ENCODE data around the gene LEFTY2.
"Not testable (repeated sequence)": the region's sequence is repeated elsewhere in the genome, so short reads cannot be mapped to it uniquely, and the experiment has no call there.

LEFTY2 gene

GRCh38 chr1:225933072-225933471 is 7.9 kb downstream of the LEFTY2 start:
- no peaks in the 10 kb centered on the region for H3K4me1 ChIP-seq (ENCODE audit: control insufficient read depth in 5 of 5, insufficient read depth in 5 of 5, low read length in 5 of 5)
- H3K27ac ChIP-seq (ENCODE audit: low read depth, low read length) = no peak overlapping the region
- H3K27me3 ChIP-seq (ENCODE audit: control insufficient read depth in 5 of 5, insufficient read depth in 4 of 5, low read length in 5 of 5) = no peaks in the 10 kb centered on the region
- H3K36me3 ChIP-seq (ENCODE audit: control insufficient read depth in 5 of 5, insufficient read depth in 5 of 5, low read length in 5 of 5) = no peaks in the 10 kb centered on the region
- no peak overlapping the region for H3K4me3 ChIP-seq (ENCODE audit: low read depth in 1 of 5, low read length in 5 of 5)
- no peaks in the 10 kb centered on the region for H3K9me3 ChIP-seq (ENCODE audit: control insufficient read depth in 5 of 5, low read length in 5 of 5)
- H3K9ac ChIP-seq (ENCODE audit: low read length in 5 of 5) = no peak overlapping the region

GRCh38 chr1:225931270-225932136 is 9.5 kb downstream of the LEFTY2 start:
- no peaks in the 10 kb centered on the region for H3K36me3 ChIP-seq (ENCODE audit: control insufficient read depth in 5 of 5, insufficient read depth in 5 of 5, low read length in 5 of 5)
- H3K9ac ChIP-seq (ENCODE audit: low read length in 5 of 5) = no peak overlapping the region
- no peak overlapping the region for H3K27ac ChIP-seq (ENCODE audit: low read depth, low read length)
- H3K4me3 ChIP-seq (ENCODE audit: low read depth in 1 of 5, low read length in 5 of 5) = no peak overlapping the region
- no peaks in the 10 kb centered on the region for H3K4me1 ChIP-seq (ENCODE audit: control insufficient read depth in 5 of 5, insufficient read depth in 5 of 5, low read length in 5 of 5)
- H3K9me3 ChIP-seq (ENCODE audit: control insufficient read depth in 5 of 5, low read length in 5 of 5) = no peaks in the 10 kb centered on the region
- H3K27me3 ChIP-seq (ENCODE audit: control insufficient read depth in 5 of 5, insufficient read depth in 4 of 5, low read length in 5 of 5) = no peaks in the 10 kb centered on the region

- H3K27ac ChIP-seq (ENCODE audit: low read depth, low read length) = no peak overlapping the region
- no peaks in the 10 kb centered on the region for H3K9me3 ChIP-seq (ENCODE audit: control insufficient read depth in 5 of 5, low read length in 5 of 5)
Measured at GRCh38 chr1:225930566-225930965, 10.5 kb downstream of the LEFTY2 start.

DNA sequence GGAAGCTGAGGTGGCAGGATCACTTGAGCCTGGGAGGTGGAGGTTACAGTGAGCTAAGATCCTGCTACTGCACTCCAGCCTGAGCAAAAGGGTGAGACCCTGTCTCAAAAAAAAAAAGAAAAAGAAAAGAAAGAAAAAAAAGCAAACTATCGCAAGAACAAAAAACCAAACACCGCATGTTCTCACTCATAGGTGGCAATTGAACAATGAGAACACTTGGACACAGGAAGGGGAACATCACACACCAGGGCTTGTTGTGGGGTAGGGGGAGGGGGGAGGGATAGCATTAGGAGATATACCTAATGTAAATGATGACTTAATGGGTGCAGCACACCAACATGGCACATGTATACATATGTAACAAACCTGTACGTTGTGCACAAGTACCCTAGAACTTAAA is 11.6 kb downstream of the LEFTY2 start:
- H3K27ac ChIP-seq (ENCODE audit: low read depth, low read length); H3K9me3 ChIP-seq (ENCODE audit: control insufficient read depth in 5 of 5, low read length in 5 of 5); H3K9ac ChIP-seq (ENCODE audit: low read length in 5 of 5); H3K4me3 ChIP-seq (ENCODE audit: low read depth in 1 of 5, low read length in 5 of 5); H3K4me1 ChIP-seq (ENCODE audit: control insufficient read depth in 5 of 5, insufficient read depth in 5 of 5, low read length in 5 of 5); H3K27me3 ChIP-seq (ENCODE audit: control insufficient read depth in 5 of 5, insufficient read depth in 4 of 5, low read length in 5 of 5); H3K36me3 ChIP-seq (ENCODE audit: control insufficient read depth in 5 of 5, insufficient read depth in 5 of 5, low read length in 5 of 5): not testable (repeated sequence)

More at GRCh38 chr1:225930566-225930965, 10.5 kb downstream of the LEFTY2 start:
- Histone ChIP-seq H3K9ac (ENCODE audit: low read length in 5 of 5) (no peak overlapping the region), H3K4me3 (ENCODE audit: low read depth in 1 of 5, low read length in 5 of 5) (no peak overlapping the region), H3K27me3 (ENCODE audit: control insufficient read depth in 5 of 5, insufficient read depth in 4 of 5, low read length in 5 of 5) (no peaks in the 10 kb centered on the region), H3K4me1 (ENCODE audit: control insufficient read depth in 5 of 5, insufficient read depth in 5 of 5, low read length in 5 of 5) (no peaks in the 10 kb centered on the region), H3K36me3 (ENCODE audit: control insufficient read depth in 5 of 5, insufficient read depth in 5 of 5, low read length in 5 of 5) (no peaks in the 10 kb centered on the region)

DNA sequence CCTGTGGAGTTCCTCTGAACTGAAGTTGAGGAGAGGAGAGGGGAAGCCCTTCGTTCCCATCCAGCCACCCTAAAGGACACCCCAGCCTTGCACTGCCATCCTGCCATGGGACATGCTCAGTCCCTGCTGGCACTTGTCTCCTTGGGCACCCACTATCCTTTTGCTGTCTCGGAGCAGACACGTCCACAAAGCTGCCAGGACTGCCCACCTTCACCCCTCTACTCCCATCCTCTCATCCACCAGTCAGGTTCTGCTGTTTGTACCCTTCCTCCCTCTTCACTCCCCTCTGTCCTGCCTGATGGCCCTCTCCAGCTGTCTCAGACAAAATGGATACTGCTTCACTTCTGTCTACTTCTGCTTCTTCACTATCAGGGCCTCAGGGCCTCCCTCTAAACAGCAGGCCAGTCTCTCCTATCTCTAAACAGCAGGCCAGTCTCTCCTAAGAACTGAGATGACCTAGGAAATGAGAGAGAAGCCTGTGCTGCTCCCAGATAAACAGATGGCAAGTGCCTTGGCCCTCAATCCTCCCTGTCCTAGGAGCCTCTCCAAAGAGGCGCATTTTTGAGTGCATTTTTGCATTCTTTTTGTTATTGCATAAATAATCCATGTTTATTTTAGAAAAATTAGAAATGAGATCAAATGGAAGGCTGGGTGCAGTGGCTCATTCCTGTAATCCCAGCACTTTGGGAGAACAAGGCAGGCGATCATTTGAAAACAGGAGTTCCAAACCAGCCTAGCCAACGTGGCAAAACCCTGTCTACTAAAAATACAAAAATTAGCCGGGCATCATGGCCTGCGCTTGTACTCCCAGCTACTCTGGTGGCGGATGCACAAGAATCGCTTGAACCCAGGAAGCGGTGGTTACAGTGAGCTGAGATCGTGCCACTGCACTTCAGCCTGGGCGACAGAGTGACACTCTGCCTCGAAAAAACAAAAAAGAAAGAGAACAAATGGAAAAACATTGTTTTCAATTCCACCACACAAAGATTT is 12.5 kb downstream of the LEFTY2 start:
- H3K4me1 ChIP-seq (ENCODE audit: control insufficient read depth in 5 of 5, insufficient read depth in 5 of 5, low read length in 5 of 5) = peaks cover 0 to 8% (median 5%) of the 10 kb centered on the region in 5 donors
- no peak overlapping the region for H3K9ac ChIP-seq (ENCODE audit: low read length in 5 of 5)
- H3K36me3 ChIP-seq (ENCODE audit: control insufficient read depth in 5 of 5, insufficient read depth in 5 of 5, low read length in 5 of 5) = no peaks in the 10 kb centered on the region
- H3K9me3 ChIP-seq (ENCODE audit: control insufficient read depth in 5 of 5, low read length in 5 of 5) = no peaks in the 10 kb centered on the region
- no peak overlapping the region for H3K27ac ChIP-seq (ENCODE audit: low read depth, low read length)
- no peaks in the 10 kb centered on the region for H3K27me3 ChIP-seq (ENCODE audit: control insufficient read depth in 5 of 5, insufficient read depth in 4 of 5, low read length in 5 of 5)
- H3K4me3 ChIP-seq (ENCODE audit: low read depth in 1 of 5, low read length in 5 of 5) = no peak overlapping the region

- no peaks in the 10 kb centered on the region for H3K27me3 ChIP-seq (ENCODE audit: control insufficient read depth in 5 of 5, insufficient read depth in 4 of 5, low read length in 5 of 5)
- H3K9ac ChIP-seq (ENCODE audit: low read length in 5 of 5) = no peak overlapping the region
- peaks cover 0 to 6% (median 6%) of the 10 kb centered on the region in 5 donors for H3K36me3 ChIP-seq (ENCODE audit: control insufficient read depth in 5 of 5, insufficient read depth in 5 of 5, low read length in 5 of 5)
- no peak overlapping the region for H3K4me3 ChIP-seq (ENCODE audit: low read depth in 1 of 5, low read length in 5 of 5)
- H3K9me3 ChIP-seq (ENCODE audit: control insufficient read depth in 5 of 5, low read length in 5 of 5) = no peaks in the 10 kb centered on the region
- H3K27ac ChIP-seq (ENCODE audit: low read depth, low read length) = no peak overlapping the region
- peaks cover 2 to 23% (median 22%) of the 10 kb centered on the region in 5 donors for H3K4me1 ChIP-seq (ENCODE audit: control insufficient read depth in 5 of 5, insufficient read depth in 5 of 5, low read length in 5 of 5)
Measured at GRCh38 chr1:225926551-225927113, 14.4 kb downstream of the LEFTY2 start.

DNA sequence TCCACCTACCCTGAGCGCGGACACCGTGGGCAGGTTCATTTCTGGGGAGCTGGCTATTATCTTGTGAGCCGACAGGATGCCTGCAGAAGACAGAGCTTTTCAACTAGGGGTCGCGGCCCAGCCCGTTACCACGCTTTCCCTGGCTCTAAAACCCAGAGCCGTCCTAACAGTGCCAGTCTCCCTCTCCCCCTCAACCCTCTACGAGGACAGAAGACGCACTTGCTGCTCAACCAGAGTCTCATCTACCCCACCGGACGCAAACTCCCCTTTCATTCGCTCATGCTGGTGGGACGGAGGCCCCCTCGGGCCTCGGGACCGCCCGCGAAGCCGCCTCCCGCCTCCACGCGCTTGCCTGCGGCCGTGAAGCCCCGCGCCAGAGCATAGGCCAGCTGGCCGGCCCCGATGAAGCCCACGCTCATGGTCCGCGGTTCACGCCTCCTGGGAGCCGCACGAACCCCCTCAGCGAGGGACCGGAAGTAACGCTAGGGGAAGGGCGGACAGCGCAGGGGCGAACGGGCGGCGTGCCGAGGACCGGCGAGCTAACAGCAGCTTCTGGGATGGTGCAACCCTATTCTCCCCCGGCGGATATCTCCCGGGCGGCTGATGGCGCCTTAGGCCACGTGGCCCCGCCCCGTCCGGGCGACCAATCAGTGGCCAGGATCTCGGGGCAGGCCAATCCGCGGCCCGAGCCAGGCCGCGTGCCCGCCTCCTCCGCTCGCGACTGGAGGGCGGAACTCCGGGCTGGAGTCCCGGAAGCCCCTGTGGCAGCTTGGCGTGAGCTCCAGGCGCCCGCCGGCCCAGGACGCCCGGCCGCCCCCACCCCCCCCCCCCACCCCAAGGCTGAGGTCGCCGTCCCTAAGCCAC is 17.1 kb downstream of the LEFTY2 start, which contains the start of gene PYCR2:
Gene PYCR2, minus strand, starts transcription at position 559 of the 864 bp plus-strand sequence. Its CDS starts 140 bp downstream, at position 419.
- Histone ChIP-seq H3K4me3 (ENCODE audit: low read depth in 1 of 5, low read length in 5 of 5) (peak within 1 kb of the TSS; percentile 78 to 95 (median 94)), H3K36me3 (ENCODE audit: control insufficient read depth in 5 of 5, insufficient read depth in 5 of 5, low read length in 5 of 5) (peaks cover 0 to 20% (median 15%) of the 10 kb centered on the region in 5 donors), H3K27ac (ENCODE audit: low read depth, low read length) (peak within 1 kb of the TSS; percentile 89), H3K9me3 (ENCODE audit: control insufficient read depth in 5 of 5, low read length in 5 of 5) (no peaks in the 10 kb centered on the region), H3K27me3 (ENCODE audit: control insufficient read depth in 5 of 5, insufficient read depth in 4 of 5, low read length in 5 of 5) (no peaks in the 10 kb centered on the region), H3K9ac (ENCODE audit: low read length in 5 of 5) (peak within 1 kb of the TSS; percentile 80 to 97 (median 93)), H3K4me1 (ENCODE audit: control insufficient read depth in 5 of 5, insufficient read depth in 5 of 5, low read length in 5 of 5) (peaks cover 5 to 35% (median 28%) of the 10 kb centered on the region in 5 donors)

DNA sequence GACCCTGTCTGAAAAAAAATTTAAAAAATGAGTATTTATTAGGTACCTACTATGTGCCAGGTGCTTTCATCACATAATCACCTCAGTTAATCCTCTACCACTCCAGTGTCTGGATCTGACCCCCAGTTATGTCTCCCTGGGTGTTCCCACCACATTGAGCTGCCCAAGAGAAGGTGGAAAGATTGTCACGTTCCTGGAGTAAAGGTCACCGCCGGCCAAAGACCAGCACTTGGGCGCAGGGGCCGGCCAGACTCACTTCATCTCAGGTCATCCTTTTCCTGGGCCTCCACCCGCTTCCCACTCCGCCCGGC is 17.7 kb downstream of the LEFTY2 start:
- Histone ChIP-seq H3K4me1 (ENCODE audit: control insufficient read depth in 5 of 5, insufficient read depth in 5 of 5, low read length in 5 of 5) (peaks cover 5 to 35% (median 28%) of the 10 kb centered on the region in 5 donors), H3K9ac (ENCODE audit: low read length in 5 of 5) (peak overlapping the region in 4 of 5 donors; percentile 75 to 97 (median 95)), H3K36me3 (ENCODE audit: control insufficient read depth in 5 of 5, insufficient read depth in 5 of 5, low read length in 5 of 5) (peaks cover 0 to 22% (median 15%) of the 10 kb centered on the region in 5 donors), H3K27ac (ENCODE audit: low read depth, low read length) (peak overlapping the region; percentile 89), H3K27me3 (ENCODE audit: control insufficient read depth in 5 of 5, insufficient read depth in 4 of 5, low read length in 5 of 5) (no peaks in the 10 kb centered on the region), H3K9me3 (ENCODE audit: control insufficient read depth in 5 of 5, low read length in 5 of 5) (no peaks in the 10 kb centered on the region), H3K4me3 (ENCODE audit: low read depth in 1 of 5, low read length in 5 of 5) (peak overlapping the region; percentile 78 to 95 (median 94))
